Adrenal gland (tissue), 12 donors: ENCODE measurements around the gene LRRC15. TPM values are rescaled to one million over a fixed set of nuclear protein-coding genes. Genes with fewer than 3 reads are reported as not detected.

Experiments used
- DNase-seq, 7 donors: peaks; one replicate each; pipeline ENCODE4 v3.0.0-alpha.2; 2019 to 2020
- H3K27ac ChIP-seq, 5 donors: fragments of 200-600 bp; sonication (generic) in 4 of 5; 1 replicate in 3 of 5; 2 replicates in 2 of 5; pipeline versions ENCODE4 v1.5.1 to v1.8.0; 2016 to 2020; ENCODE audit warnings: mild to moderate bottlenecking in 1 of 5
- H3K27me3 ChIP-seq: fragments of 200-600 bp; 2 replicates; pipeline ENCODE4 v1.8.0; 2021
- H3K36me3 ChIP-seq, 2 donors: fragments of 200-600 bp; replicated peaks in 1 of 2; 1 replicate in 1 of 2; 2 replicates in 1 of 2; pipeline versions ENCODE4 v1.5.1 to v1.8.0; 2018 to 2022
- H3K4me1 ChIP-seq, 2 donors: fragments of 200-600 bp; replicated peaks in 1 of 2; 1 replicate in 1 of 2; 2 replicates in 1 of 2; pipeline versions ENCODE4 v1.5.1 to v1.8.0; 2018 to 2021
- H3K4me3 ChIP-seq, 4 donors: fragments of 200-600 bp; sonication (generic) in 3 of 4; one replicate each; pipeline ENCODE4 v1.5.1; 2016 to 2018
- H3K9me3 ChIP-seq, 3 donors: fragments of 200-600 bp; sonication (generic) in 1 of 3; replicated peaks in 1 of 3; 1 replicate in 2 of 3; 2 replicates in 1 of 3; pipeline versions ENCODE4 v1.5.1 to v1.8.0; 2016 to 2021
- CTCF ChIP-seq, 6 experiments: fragments of 450-650 bp in 4 of 6; fragments of 200-600 bp in 2 of 6; sonication (generic) in 1 of 6; IDR thresholded peaks; 1 replicate in 5 of 6; 2 replicates in 1 of 6; pipeline versions ENCODE4 v1.5.1 to v1.8.0; 2016 to 2021; ENCODE audit warnings: antibody characterized with exemption in 6 of 6, mild to moderate bottlenecking in 2 of 6, moderate library complexity in 1 of 6
- POLR2A ChIP-seq, 2 donors: fragments of 450-650 bp; IDR thresholded peaks; one replicate each; pipeline ENCODE4 v1.6.1; 2017; ENCODE audit warnings: antibody characterized with exemption in 2 of 2, mild to moderate bottlenecking in 2 of 2, moderate library complexity in 1 of 2
- WGBS, 4 donors: extraction: QIAGEN DNeasy Blood & Tissue Kit in 2 of 4; methylation state at CpG; one replicate each; pipeline versions ENCODE4 v1.1.5 to v1.1.7; 2013 to 2017; 5-methylcytosine and 5-hydroxymethylcytosine counted together
- intact Hi-C, 2 donors: fragments of 100-400 bp; cut with DNase I; formaldehyde crosslinking; loops; one replicate each; pipeline versions ENCODE4 v1.14.1 to v1.15.0; 2022 to 2023
- polyA plus RNA-seq, 3 donors: library from polyadenylated mRNA; stranded (reverse); fragments of 200-250 nt in 2 of 3; fragments of 350-450 nt in 1 of 3; fragmentation: Illumina TruSeq in 1 of 3; extraction: RNeasy Lipid Tissue Mini Kit (QIAGEN cat#74804) in 1 of 3; gene quantifications; one replicate each; pipeline ENCODE4 v1.2.3, GENCODE V29; 2013 to 2014
- total RNA-seq, 9 donors: library from RNA; depleted of rRNA in 4 of 9; stranded (reverse); fragments of >200 nt in 4 of 9; fragments of 120-200 nt in 1 of 9; fragmentation: NEBNext Ultra II Directional in 1 of 9; extraction: Animal tissue kit (Norgen Biotek cat#: 25700) in 1 of 9; gene quantifications; one replicate each; pipeline versions ENCODE4 v1.1.0 to v1.2.4, GENCODE V29; 2013 to 2023
- donor health status: healthy with polysubstance abuse.
- donor health status: Bipolar disorder and iron deficiency.
- donor health status: DM: yes; HTN: yes; CAD: no.
- donor health status: DM: no; HTN: no; CAD: no.
- donor health status: DM: no; HTN: no; CAD: no.
- donor health status: DM: yes; HTN: yes; CAD: no.

Gene LRRC15
- total and polyA plus RNA-seq, 12 donors, result 0.05 to 0.31 (median 0.12) TPM; not detected in 2

- no peak for TF ChIP-seq POLR2A (IDR thresholded peaks at IDR 0.05)
- TF ChIP-seq CTCF (IDR thresholded peaks at IDR 0.05), result no peak
- no peaks in the 10 kb centered on the region for H3K4me1 ChIP-seq
- intact Hi-C loops, result no loop called here
- H3K27me3 ChIP-seq, result peaks cover 4% of the 10 kb centered on the region
- DNase-seq, result no peak
- H3K27ac ChIP-seq, result no peak overlapping the region
- no peaks in the 10 kb centered on the region for H3K36me3 ChIP-seq
- H3K4me3 ChIP-seq, result no peak overlapping the region
- H3K9me3 ChIP-seq, result no peaks in the 10 kb centered on the region
Observed at GRCh38 chr3:194390835-194391234, 21.3 kb upstream of the LRRC15 start.

GRCh38 chr3:194389269-194389668 is 19.7 kb upstream of the LRRC15 start:
- whole genome bisulfite sequencing, 4 donors, result 89 to 93% (median 91%) methylated on average over 8 of the region's 8 CpGs
- intact Hi-C loops, result no loop called here
- DNase-seq, result peak in 1 of 7 donors; percentile 3
- Histone ChIP-seq H3K4me1 (no peaks in the 10 kb centered on the region), H3K9me3 (no peaks in the 10 kb centered on the region), H3K27me3 (peaks cover 4% of the 10 kb centered on the region), H3K36me3 (no peaks in the 10 kb centered on the region), H3K27ac (no peak overlapping the region), H3K4me3 (no peak overlapping the region)
- TF ChIP-seq POLR2A (IDR thresholded peaks at IDR 0.05), result no peak
- no peak for TF ChIP-seq CTCF (IDR thresholded peaks at IDR 0.05)

GRCh38 chr3:194387926-194388418 is 18.4 kb upstream of the LRRC15 start:
- Histone ChIP-seq H3K4me3 (no peak overlapping the region), H3K27ac (no peak overlapping the region), H3K4me1 (no peaks in the 10 kb centered on the region), H3K9me3 (no peaks in the 10 kb centered on the region), H3K36me3 (no peaks in the 10 kb centered on the region), H3K27me3 (peaks cover 4% of the 10 kb centered on the region)
- peak in 1 of 7 donors; percentile 4 for DNase-seq
- TF ChIP-seq CTCF (IDR thresholded peaks at IDR 0.05) (no peak), POLR2A (IDR thresholded peaks at IDR 0.05) (no peak)
- intact Hi-C loops, result no loop called here
- WGBS, 4 donors, result 88 to 97% (median 91%) methylated on average over 7 to 8 of the region's 8 CpGs

GRCh38 chr3:194387276-194387675 is 17.7 kb upstream of the LRRC15 start:
- no peak for TF ChIP-seq CTCF (IDR thresholded peaks at IDR 0.05)
- no peak for TF ChIP-seq POLR2A (IDR thresholded peaks at IDR 0.05)
- peak in 2 of 7 donors; percentile 4 to 5 for DNase-seq
- 89 to 95% (median 92%) methylated on average over 5 to 6 of the region's 6 CpGs for WGBS, 4 donors
- Histone ChIP-seq H3K4me3 (no peak overlapping the region), H3K9me3 (no peaks in the 10 kb centered on the region), H3K27ac (no peak overlapping the region), H3K4me1 (no peaks in the 10 kb centered on the region), H3K36me3 (no peaks in the 10 kb centered on the region), H3K27me3 (peaks cover 4% of the 10 kb centered on the region)
- intact Hi-C loops, result no loop called here
